ENCODE results near the gene PGBD2.
A peak's percentile ranks its signal among the peaks of the same experiment; 100 is the strongest.
"Not testable (repeated sequence)": the region's sequence is repeated elsewhere in the genome, so short reads cannot be mapped to it uniquely, and the experiment has no call there.

The PGBD2 gene

DNA sequence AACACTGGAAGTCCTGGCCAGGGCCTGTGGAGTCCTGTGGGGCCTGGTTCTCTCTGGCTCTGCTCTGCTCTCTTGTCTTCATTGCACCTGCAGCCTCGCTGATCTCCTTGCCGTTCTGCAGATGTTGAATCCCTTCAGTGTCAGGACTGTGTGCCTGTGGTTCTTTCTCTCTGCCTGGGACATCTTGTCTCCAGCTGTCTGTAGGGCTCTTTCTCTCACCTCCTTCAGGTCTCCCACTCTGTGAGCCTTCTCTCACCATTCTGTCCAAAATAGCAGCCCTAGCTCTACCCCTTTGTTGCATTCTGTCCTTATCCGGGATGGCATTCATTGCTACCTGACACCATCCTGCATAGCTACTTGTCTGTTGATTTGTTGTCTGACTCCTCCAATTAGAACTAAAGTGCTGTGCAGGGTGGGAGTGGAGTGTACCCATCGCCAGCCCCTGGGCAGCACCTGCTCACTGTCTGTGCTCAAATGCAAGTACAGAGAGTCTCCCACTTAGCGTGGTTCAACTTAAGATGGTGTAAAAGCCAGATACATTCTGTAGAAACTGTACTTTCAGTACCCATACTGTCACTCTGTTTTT lies 8.9 kb downstream of the PGBD2 start:
- DNase-seq (ENCODE audit: low read depth) = no peak
- no peak overlapping the region for H3K4me3 ChIP-seq (ENCODE audit: low read length)
- TF ChIP-seq, protein P1, sequence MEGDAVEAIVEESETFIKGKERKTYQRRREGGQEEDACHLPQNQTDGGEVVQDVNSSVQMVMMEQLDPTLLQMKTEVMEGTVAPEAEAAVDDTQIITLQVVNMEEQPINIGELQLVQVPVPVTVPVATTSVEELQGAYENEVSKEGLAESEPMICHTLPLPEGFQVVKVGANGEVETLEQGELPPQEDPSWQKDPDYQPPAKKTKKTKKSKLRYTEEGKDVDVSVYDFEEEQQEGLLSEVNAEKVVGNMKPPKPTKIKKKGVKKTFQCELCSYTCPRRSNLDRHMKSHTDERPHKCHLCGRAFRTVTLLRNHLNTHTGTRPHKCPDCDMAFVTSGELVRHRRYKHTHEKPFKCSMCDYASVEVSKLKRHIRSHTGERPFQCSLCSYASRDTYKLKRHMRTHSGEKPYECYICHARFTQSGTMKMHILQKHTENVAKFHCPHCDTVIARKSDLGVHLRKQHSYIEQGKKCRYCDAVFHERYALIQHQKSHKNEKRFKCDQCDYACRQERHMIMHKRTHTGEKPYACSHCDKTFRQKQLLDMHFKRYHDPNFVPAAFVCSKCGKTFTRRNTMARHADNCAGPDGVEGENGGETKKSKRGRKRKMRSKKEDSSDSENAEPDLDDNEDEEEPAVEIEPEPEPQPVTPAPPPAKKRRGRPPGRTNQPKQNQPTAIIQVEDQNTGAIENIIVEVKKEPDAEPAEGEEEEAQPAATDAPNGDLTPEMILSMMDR (IDR thresholded peaks at IDR 0.05; ENCODE audit: insufficient read depth, low read depth, low read length, missing control alignments) = no peak

DNA sequence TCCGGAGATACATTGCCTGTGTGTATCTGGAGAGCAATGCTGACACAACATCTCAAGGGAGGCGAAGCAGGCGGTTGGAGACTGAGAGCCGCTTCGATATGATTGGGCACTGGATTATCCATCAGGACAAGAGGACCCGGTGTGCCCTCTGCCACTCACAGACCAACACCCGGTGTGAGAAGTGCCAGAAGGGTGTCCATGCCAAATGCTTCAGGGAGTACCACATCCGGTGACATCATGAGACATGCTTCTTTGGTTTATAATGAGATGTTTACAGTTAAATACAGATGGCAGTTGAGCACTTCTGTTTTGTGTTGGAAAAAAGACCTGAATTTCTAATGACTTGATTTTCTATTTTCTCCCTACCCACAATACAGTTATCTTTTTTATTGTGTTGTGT lies 12.1 kb downstream of the PGBD2 start:
- no peak for DNase-seq (ENCODE audit: low read depth)
- H3K4me3 ChIP-seq (ENCODE audit: low read length) = no peak overlapping the region
- TF ChIP-seq, protein P1 (IDR thresholded peaks at IDR 0.05; ENCODE audit: insufficient read depth, low read depth, low read length, missing control alignments) = no peak

DNA sequence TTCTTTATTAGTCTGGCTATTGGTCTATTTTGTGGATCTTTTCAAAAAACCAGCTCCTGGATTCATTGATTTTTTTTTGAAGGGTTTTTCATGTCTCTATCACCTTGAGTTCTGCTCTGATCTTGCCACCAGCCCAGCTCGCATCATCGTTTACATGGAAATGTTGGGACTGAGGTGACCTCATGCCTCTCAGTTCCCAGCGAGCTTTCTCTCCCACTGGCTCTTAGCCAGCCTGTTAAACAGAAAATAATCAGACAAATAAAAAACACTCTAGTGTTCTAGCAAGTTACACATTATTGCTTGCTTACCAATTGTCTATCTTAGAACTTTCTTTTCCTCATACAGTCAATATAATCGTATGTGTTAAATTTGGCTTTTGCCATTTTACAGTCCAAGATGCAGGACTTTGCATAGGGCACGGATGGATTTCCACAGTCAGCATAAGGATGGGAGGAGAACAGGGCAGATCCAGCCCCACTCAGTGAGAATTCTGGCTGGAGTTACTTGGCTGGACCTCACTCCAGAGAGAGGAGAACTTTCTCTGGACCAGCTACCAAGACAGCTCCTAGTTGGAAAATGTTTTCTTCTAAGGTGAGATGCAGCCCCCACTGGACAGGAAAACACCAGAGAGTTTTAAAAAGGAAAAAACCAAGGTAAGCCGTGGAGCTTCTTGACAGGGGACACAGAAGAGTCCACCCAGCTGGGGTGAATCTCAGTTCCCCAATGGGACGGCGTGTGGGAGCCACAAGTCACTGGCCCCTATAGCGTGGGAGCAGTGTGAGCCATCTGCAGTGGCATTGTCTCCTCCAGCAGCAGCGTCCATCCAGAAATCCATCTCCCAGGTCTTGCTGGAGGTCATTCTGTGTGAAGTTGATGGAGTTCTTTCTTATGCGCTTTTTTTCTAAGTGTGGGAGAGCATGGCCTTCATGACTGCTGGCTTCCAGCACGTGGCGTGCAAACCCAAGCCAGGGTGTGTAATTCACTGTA lies 17.6 kb downstream of the PGBD2 start:
- no peak overlapping the region for H3K4me3 ChIP-seq (ENCODE audit: low read length)
- TF ChIP-seq, protein P1 (IDR thresholded peaks at IDR 0.05; ENCODE audit: insufficient read depth, low read depth, low read length, missing control alignments) = no peak
- no peak for DNase-seq (ENCODE audit: low read depth)

DNA sequence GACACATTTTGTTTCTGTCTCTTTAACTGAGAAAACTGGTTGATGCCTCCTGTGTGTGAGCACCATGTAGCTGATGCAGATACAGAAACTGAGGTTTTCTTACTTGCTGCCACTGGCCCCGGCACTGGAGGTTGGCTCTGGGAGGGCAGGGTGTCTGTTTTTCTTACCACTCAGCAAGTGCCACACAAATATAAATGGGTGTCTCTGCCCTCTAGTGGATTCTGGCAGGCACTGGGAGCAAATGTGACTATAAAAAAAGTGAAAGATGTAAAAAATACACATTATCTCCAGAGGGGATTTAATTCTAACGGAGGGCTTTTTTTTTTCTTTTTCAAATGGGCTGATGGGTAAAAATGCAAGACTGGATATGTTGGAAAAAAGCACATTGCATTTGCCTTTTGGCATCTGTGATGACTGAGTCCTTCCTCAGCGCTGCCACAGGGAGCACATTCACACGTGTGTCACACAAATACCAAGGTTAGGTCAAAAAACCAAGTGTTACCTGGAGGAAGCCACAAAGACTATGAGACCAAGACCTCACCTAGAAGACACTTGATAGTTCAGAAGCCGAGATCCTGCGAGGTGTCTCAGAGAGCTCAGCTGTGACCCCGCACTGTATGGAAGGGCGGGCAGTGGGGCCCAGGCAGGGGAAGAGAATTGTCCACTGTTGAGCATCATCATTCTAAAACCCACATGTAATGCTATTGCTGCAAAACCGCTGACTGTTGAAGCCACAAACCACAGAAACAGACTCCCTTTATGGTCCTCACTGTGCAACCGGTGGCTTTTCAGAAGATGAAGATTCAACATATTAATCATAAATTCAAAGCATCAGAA lies 18.9 kb downstream of the PGBD2 start:
- H3K4me3 ChIP-seq (ENCODE audit: low read length) = no peak overlapping the region
- peak; percentile 65 for DNase-seq (ENCODE audit: low read depth)
- TF ChIP-seq, protein P1 (IDR thresholded peaks at IDR 0.05; ENCODE audit: insufficient read depth, low read depth, low read length, missing control alignments) = peak; percentile 73

DNA sequence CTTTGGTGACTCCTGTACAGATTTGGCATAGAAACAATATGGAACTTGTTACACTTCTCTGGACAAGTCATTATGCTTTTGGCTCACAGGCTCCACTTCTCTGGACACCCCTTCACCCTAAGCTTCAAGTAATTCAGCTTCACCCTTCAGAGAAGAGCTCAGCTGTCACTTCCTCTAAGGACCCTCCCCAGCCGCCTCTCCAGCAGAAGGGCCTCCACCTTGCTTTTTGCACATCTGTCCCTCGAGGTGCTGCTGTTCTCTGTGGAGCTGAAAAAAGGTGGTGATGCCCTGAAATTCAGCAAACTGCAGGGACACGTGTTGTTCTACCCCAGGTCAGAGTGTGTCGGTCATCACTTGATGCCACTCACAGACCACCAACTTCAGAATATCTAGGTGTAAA lies 19.8 kb downstream of the PGBD2 start:
- DNase-seq (ENCODE audit: low read depth); H3K4me3 ChIP-seq (ENCODE audit: low read length): not testable (repeated sequence)

DNA sequence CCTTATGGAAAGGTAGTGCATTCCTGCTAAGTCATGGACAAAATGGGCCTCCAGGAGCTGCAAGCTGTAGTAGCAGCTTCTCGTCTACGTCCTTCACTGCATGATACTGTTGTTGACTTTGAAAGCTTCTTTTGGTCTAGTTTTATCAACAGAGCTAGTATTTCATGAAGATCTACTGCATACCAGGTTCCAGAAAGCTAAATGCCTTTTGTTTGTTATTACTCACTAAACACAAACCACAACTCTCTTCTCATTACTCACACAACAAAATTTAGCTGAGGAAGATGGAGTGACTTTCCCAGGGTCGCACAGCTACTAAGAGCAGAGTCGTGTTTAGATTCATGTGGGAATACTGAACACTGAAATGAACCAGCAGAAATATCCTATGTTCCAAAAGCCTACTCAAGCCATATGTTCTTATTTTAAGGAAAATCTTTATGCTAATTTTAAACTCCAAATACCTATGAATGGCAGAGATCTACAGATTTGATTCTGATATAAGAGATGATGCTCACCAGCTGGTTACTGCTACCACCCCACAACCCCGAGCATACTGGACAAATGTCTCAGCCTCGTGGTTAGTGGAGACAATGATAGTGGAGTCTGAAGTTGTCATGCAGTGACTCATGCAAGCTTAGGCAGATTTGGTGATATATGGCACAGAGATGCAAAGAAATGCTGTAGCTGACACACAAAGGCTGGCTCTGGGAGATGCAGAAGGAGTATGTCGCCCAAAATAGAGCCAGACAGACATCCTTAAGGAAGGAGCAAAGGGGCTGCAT lies 20.6 kb downstream of the PGBD2 start:
- TF ChIP-seq, protein P1 (IDR thresholded peaks at IDR 0.05; ENCODE audit: insufficient read depth, low read depth, low read length, missing control alignments) = no peak
- no peak overlapping the region for H3K4me3 ChIP-seq (ENCODE audit: low read length)
- peak; percentile 52 for DNase-seq (ENCODE audit: low read depth)

DNA sequence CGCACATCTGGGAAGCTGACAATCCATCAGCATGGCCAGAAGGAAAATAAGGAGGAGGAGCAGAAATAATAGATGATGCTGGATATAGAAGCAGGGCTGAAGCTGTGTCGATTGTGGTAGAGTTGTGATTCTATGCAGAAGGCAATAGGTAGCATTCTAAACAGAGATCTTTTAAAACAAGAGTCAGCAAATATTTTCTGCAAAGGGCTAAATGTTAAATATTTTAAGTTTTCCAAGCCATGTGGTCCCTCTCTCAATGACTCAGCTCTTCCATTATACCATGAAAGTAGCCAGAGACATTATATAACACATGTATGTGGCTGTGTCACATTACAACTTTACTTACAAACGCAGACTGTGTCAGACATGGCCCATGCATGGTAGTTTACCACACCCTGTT lies 21.2 kb downstream of the PGBD2 start:
- not testable (repeated sequence) for DNase-seq (ENCODE audit: low read depth); H3K4me3 ChIP-seq (ENCODE audit: low read length)

DNA sequence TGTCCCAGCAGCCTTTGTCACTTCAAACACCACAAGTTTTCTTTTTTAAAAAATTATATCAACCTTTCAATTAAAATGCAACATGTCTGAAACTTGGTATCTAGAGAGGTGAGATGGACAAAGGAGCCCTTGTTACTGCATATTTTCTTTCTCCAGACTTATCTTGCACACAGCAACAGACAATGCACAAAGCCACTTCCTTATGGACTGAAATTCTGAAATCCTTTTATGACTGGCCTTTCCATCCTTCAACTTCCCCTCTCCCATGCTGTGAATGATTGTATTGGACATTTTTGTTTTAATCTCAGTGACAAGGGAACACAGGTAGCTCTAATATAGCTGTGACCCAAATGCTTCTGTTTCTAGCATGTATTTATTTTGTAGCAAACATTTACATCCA lies 22.1 kb downstream of the PGBD2 start:
- not testable (repeated sequence) for DNase-seq (ENCODE audit: low read depth); H3K4me3 ChIP-seq (ENCODE audit: low read length)

DNA sequence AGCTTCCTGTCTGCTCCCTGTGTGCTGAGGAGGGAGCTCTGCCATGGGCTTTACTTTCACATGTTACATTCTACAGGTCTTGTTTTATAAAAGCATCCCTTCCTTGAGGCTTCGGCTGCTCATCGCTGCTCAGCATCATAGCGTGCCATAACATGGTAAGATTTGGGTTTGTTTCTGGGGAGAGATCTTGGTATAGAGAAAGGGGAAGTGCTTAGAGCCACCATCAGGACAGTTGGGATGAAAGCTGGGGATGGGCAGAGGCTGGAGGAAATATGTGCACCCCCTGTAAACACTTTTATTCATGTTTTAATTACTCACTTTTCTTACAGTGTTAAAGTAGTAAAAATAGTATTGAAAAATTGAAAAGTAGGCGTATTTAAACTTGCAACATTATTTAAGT lies 24.0 kb downstream of the PGBD2 start:
- H3K4me3 ChIP-seq (ENCODE audit: low read length); DNase-seq (ENCODE audit: low read depth): not testable (repeated sequence)

DNA sequence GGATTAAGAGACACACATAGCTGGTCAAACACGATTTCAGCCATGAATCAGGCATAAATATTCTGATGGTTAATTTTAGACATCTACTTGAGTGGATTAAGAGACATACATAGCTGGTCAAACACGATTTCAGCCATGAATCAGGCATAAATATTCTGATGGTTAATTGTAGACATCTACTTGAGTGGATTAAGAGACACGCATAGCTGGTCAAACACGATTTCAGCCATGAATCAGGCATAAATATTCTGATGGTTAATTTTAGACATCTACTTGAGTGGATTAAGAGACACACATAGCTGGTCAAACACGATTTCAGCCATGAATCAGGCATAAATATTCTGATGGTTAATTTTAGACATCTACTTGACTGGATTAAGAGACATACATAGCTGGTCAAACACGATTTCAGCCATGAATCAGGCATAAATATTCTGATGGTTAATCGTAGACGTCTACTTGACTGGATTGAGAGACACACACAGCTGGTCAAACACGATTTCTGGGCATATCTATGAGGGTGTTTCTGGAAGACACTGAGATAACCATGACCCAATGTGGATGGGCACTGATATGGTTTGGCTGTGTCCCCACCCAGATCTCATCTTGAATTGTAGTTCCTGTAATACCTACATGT lies 32.3 kb downstream of the PGBD2 start:
- not testable (repeated sequence) for DNase-seq (ENCODE audit: low read depth); H3K4me3 ChIP-seq (ENCODE audit: low read length)

All from epithelial cell of esophagus (primary cell).